ENCODE measurements around the gene TTC39A. TPM values are rescaled to one million over a fixed set of nuclear protein-coding genes. Genes with fewer than 3 reads are reported as not detected.

The TTC39A gene
- total RNA-seq, 4 donors from 2014 or later = 0.40 to 9.6 (median 0.70) TPM

DNA sequence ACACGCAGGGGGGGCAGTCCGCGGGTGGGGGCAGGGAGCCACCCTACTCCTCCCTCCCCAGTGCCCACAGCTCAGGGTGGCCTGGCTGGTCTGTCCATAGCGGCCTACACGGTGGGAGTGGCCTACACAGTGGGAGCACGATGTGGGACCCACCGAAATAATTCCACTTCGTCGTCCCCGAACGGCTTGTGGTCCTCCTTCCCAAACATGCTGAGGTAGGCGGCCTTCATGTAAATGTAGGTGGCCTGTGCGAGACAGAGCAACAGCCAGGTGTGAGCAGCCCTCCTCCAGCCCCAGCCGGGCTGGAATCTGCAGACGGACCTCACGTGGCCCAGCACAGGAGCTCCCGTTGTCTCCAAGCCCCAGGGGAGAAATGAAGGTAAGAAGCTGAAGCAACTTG, 34.4 kb downstream of the TTC39A start:
- H3K27me3 ChIP-seq = peaks cover 5% of the 10 kb centered on the region
- no peaks in the 10 kb centered on the region for H3K36me3 ChIP-seq
- H3K4me3 ChIP-seq = no peak overlapping the region
- no peak overlapping the region for H3K27ac ChIP-seq
- ATAC-seq = no peak
- peaks cover 0 to 17% (median 9%) of the 10 kb centered on the region in 3 donors for H3K4me1 ChIP-seq
- no peaks in the 10 kb centered on the region for H3K9me3 ChIP-seq
- TF ChIP-seq POLR2AphosphoS5 (IDR thresholded peaks at IDR 0.05) (no peak), EP300 (IDR thresholded peaks at IDR 0.05) (no peak), POLR2A (IDR thresholded peaks at IDR 0.05) (no peak)
- TF ChIP-seq, protein P1, sequence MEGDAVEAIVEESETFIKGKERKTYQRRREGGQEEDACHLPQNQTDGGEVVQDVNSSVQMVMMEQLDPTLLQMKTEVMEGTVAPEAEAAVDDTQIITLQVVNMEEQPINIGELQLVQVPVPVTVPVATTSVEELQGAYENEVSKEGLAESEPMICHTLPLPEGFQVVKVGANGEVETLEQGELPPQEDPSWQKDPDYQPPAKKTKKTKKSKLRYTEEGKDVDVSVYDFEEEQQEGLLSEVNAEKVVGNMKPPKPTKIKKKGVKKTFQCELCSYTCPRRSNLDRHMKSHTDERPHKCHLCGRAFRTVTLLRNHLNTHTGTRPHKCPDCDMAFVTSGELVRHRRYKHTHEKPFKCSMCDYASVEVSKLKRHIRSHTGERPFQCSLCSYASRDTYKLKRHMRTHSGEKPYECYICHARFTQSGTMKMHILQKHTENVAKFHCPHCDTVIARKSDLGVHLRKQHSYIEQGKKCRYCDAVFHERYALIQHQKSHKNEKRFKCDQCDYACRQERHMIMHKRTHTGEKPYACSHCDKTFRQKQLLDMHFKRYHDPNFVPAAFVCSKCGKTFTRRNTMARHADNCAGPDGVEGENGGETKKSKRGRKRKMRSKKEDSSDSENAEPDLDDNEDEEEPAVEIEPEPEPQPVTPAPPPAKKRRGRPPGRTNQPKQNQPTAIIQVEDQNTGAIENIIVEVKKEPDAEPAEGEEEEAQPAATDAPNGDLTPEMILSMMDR (IDR thresholded peaks at IDR 0.05) = no peak
- WGBS, 2 donors (ENCODE audit: low coverage in 1 of 2) = 85% methylated on average over 9 of the region's 17 CpGs; no CpG with 5 or more reads in 1 of the 2 donors

DNA sequence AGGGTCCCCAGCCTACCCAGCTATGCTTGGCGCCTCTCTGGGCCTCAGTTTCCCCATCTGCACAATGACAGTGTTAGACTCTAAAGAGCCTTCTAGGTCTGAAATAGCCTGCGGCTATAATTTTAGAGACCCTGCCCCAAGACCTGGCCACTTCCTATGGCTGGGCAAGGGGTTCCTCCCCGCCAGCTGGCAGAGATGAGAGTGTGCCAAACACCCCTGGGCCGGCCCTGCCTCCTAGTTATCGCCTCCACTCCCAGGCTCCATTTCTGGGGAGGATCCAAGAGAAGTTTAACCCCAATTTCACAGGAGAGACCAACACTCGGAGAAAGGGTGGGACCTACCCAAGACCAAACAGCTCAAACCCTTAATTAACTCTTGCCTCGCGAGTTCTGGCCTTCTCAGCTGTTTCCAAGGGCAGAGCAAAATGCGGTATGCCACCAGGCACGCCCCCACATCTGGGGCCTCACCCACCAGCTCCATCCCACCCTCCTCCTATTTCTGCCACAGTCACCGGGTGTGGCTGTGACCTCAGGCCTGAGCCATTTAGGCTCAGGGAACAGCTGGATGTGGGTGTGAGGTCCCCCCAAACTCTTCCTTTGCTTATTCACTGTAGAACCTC, 35.7 kb downstream of the TTC39A start:
- no peak overlapping the region for H3K4me3 ChIP-seq
- no peaks in the 10 kb centered on the region for H3K9me3 ChIP-seq
- no peaks in the 10 kb centered on the region for H3K27me3 ChIP-seq
- no peak for ATAC-seq
- 77 to 82% methylated on average over 2 to 5 of the region's 11 CpGs for WGBS, 2 donors (ENCODE audit: low coverage in 1 of 2)
- no peak for TF ChIP-seq POLR2A (IDR thresholded peaks at IDR 0.05)
- TF ChIP-seq EP300 (IDR thresholded peaks at IDR 0.05) = no peak
- TF ChIP-seq POLR2AphosphoS5 (IDR thresholded peaks at IDR 0.05) = no peak
- no peak overlapping the region for H3K27ac ChIP-seq
- peaks cover 0 to 17% (median 9%) of the 10 kb centered on the region in 3 donors for H3K4me1 ChIP-seq
- H3K36me3 ChIP-seq = no peaks in the 10 kb centered on the region

DNA sequence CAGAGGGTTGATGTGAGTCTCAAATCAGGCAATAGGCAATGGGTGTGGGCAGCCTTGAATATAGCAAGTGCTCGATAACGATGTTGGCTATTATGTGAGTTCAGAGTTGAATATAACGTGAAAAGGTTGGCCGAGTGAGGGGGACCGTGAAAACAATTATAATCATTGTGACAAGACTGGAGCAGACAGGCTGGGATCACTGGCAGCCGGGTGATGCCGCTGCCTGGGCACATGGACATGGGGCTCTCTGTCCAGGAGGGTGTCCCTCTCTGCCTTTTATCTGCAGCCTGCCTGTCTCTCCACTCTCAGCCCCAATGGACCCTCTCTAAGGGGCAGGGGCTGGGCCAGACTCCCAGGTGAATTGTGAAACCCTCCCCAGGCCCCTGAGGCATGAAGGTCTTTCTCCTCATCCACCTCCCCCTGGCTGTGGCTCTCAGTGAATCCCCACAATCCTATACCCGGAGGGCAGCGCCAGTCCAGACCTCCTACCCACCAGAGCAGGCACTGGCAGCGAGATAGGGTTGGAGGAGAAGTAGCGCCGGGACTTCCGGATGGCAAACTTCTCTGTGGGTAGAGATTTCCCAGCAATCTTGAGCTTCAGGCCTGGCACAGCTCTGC, 36.4 kb downstream of the TTC39A start:
- TF ChIP-seq, protein P1 (IDR thresholded peaks at IDR 0.05) = no peak
- TF ChIP-seq EP300 (IDR thresholded peaks at IDR 0.05) (no peak), POLR2A (IDR thresholded peaks at IDR 0.05) (no peak), POLR2AphosphoS5 (IDR thresholded peaks at IDR 0.05) (no peak)
- Histone ChIP-seq H3K27me3 (no peaks in the 10 kb centered on the region), H3K9me3 (no peaks in the 10 kb centered on the region), H3K36me3 (no peaks in the 10 kb centered on the region), H3K4me1 (peaks cover 0 to 17% (median 9%) of the 10 kb centered on the region in 3 donors), H3K4me3 (no peak overlapping the region), H3K27ac (no peak overlapping the region)
- ATAC-seq = no peak
- 69 to 80% methylated on average over 7 of the region's 13 CpGs for WGBS, 2 donors (ENCODE audit: low coverage in 1 of 2)

DNA sequence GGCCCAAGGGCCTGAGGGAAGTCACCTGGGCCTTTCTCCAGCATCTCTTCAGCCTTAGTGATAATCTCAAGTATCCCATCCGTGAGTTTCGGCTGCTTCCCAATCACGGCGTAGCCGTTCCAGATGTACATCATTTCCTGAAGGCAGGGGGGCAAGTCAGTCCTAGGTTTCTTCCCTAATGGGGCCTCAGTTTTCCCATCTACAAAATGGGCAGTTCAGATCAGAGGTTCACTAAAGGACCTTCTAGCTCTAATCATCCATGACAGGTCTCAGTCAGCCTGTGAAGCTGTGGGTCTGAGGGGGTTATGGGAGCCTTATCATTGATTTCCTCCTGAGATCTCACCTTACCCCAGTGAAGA, 39.9 kb downstream of the TTC39A start:
- TF ChIP-seq, protein P1 (IDR thresholded peaks at IDR 0.05) = no peak
- no peak for TF ChIP-seq POLR2A (IDR thresholded peaks at IDR 0.05)
- TF ChIP-seq EP300 (IDR thresholded peaks at IDR 0.05) = no peak
- TF ChIP-seq POLR2AphosphoS5 (IDR thresholded peaks at IDR 0.05) = no peak
- ATAC-seq = no peak
- H3K27ac ChIP-seq = no peak overlapping the region
- H3K36me3 ChIP-seq = peaks cover 0 to 6% of the 10 kb centered on the region in 2 donors
- no peaks in the 10 kb centered on the region for H3K9me3 ChIP-seq
- no peaks in the 10 kb centered on the region for H3K27me3 ChIP-seq
- no peak overlapping the region for H3K4me3 ChIP-seq
- WGBS, 2 donors (ENCODE audit: low coverage in 1 of 2) = 90% methylated on average over 2 of the region's 5 CpGs
- H3K4me1 ChIP-seq = no peaks in the 10 kb centered on the region

DNA sequence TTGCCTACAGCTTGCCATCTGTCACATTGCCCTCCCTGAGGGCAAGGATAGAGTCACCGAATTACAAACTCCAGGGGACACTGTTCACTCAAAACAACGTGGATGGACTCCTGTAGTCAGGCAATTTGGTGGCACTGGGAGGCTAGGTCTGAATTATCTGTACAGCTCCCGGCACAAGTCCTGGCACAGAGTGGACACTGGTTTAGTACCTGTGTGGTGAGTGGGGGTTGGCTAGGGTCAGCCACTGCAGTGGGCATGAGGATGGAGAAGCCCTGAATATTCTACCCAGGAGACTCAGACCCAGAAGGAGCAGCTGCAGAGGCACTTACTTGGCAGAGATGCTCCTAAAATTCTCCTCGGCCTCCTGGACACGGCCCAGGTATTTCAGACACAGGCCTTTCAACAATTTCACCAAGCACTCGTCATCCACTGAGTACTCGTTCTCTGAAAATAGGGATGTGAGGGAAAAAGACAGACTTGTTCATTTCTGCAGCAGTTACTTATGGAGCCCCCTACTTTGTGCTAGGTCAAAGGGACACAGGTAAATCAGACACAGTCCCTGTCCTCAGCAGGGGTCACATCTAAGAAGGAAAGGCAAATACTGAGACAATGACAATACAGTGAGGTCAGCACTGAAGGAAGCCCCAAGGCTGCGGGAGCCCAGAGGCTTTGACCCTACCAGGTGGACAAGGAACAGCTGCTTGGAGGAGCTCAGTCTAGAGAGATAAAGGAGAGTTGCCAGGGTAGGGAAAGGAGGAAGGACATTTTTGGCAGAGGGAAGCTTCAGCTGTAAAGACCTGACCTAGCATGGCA, 40.5 kb downstream of the TTC39A start:
- Histone ChIP-seq H3K4me1 (no peaks in the 10 kb centered on the region), H3K9me3 (no peaks in the 10 kb centered on the region), H3K36me3 (peaks cover 0 to 6% of the 10 kb centered on the region in 2 donors), H3K27ac (no peak overlapping the region), H3K4me3 (no peak overlapping the region), H3K27me3 (no peaks in the 10 kb centered on the region)
- ATAC-seq = no peak
- TF ChIP-seq POLR2AphosphoS5 (IDR thresholded peaks at IDR 0.05) (no peak), EP300 (IDR thresholded peaks at IDR 0.05) (no peak), POLR2A (IDR thresholded peaks at IDR 0.05) (no peak)
- TF ChIP-seq, protein P1 (IDR thresholded peaks at IDR 0.05) = no peak
- 41 to 77% methylated on average over 3 to 4 of the region's 8 CpGs for WGBS, 2 donors (ENCODE audit: low coverage in 1 of 2)

All from gastroesophageal sphincter (tissue), 4 donors.